GM23248 (cell line): Measurements from ENCODE around the gene SLC8A1.

Experiments used
- EZH2 ChIP-seq: fragments of 200-600 bp; sonication (generic); IDR thresholded peaks from 2 replicates; pipeline ENCODE4 v1.6.1; 2018; ENCODE audit warnings: antibody characterized with exemption, mild to moderate bottlenecking; ENCODE audit not compliant: insufficient read depth, poor library complexity, severe bottlenecking
- EZH2phosphoT487 ChIP-seq: fragments of 200-600 bp; sonication (generic); IDR thresholded peaks from 2 replicates; pipeline ENCODE4 v1.6.1; 2018; ENCODE audit warnings: antibody characterized with exemption, moderate library complexity, mild to moderate bottlenecking, low read depth; ENCODE audit not compliant: insufficient read depth

- TF ChIP-seq EZH2 (no peak), EZH2phosphoT487 (no peak)
These were observed 25.5 kb upstream of the SLC8A1 start for GRCh38 chr2:40477361-40477760.
